Urinary bladder (tissue), 4 donors: ENCODE measurements around the gene GPR55. TPM values are rescaled to one million over a fixed set of nuclear protein-coding genes. Genes with fewer than 3 reads are reported as not detected.

Experiments used
- DNase-seq: peaks from one replicate; pipeline ENCODE4 v3.0.0-alpha.2; 2015; ENCODE audit errors: extremely low spot score
- H3K27ac ChIP-seq: one replicate; pipeline ENCODE4 v1.5.1; 2013; ENCODE audit warnings: low read depth, mild to moderate bottlenecking, moderate library complexity
- H3K36me3 ChIP-seq: one replicate; pipeline ENCODE4 v1.6.1; 2013; ENCODE audit warnings: mild to moderate bottlenecking, moderate library complexity; ENCODE audit not compliant: insufficient read depth
- H3K4me1 ChIP-seq: one replicate; pipeline ENCODE4 v1.6.1; 2013; ENCODE audit warnings: mild to moderate bottlenecking, moderate library complexity; ENCODE audit not compliant: insufficient read depth
- H3K4me3 ChIP-seq: one replicate; pipeline ENCODE4 v1.5.1; 2013; ENCODE audit warnings: low read depth, low read length
- WGBS: extraction: QIAGEN DNeasy Blood & Tissue Kit; methylation state at CpG from one replicate; pipeline ENCODE4 v1.1.7; 2013; 5-methylcytosine and 5-hydroxymethylcytosine counted together
- polyA plus RNA-seq: library from polyadenylated mRNA; stranded (reverse); fragments of 200-250 nt; gene quantifications from one replicate; pipeline ENCODE4 v1.2.3, GENCODE V29; 2013
- total RNA-seq: library from RNA; depleted of rRNA; stranded (reverse); fragments of >200 nt; gene quantifications from one replicate; pipeline ENCODE4 v1.2.3, GENCODE V29; 2014
- donor health status: healthy with polysubstance abuse.
- donor health status: healthy.

The GPR55 gene
- total and polyA plus RNA-seq, 2 donors: 0.05 to 0.22 TPM

GRCh38 chr2:230889911-230890601 is 35.0 kb downstream of the GPR55 start:
- 84% methylated on average over 22 of the region's 22 CpGs for WGBS
- H3K4me1 ChIP-seq: no peaks in the 10 kb centered on the region
- no peaks in the 10 kb centered on the region for H3K36me3 ChIP-seq
- no peak overlapping the region for H3K27ac ChIP-seq
- no peak overlapping the region for H3K4me3 ChIP-seq
- DNase-seq: no peak

- Histone ChIP-seq H3K36me3 (no peaks in the 10 kb centered on the region), H3K4me3 (no peak overlapping the region), H3K4me1 (no peaks in the 10 kb centered on the region), H3K27ac (no peak overlapping the region)
- no peak for DNase-seq
- 90% methylated on average over 14 of the region's 14 CpGs for WGBS
Measured at GRCh38 chr2:230888824-230889400, 36.1 kb downstream of the GPR55 start.

GRCh38 chr2:230887342-230887741 is 37.7 kb downstream of the GPR55 start:
- H3K4me3 ChIP-seq: no peak overlapping the region
- H3K36me3 ChIP-seq: no peaks in the 10 kb centered on the region
- H3K27ac ChIP-seq: no peak overlapping the region
- DNase-seq: no peak
- WGBS: 73% methylated on average over 7 of the region's 7 CpGs
- no peaks in the 10 kb centered on the region for H3K4me1 ChIP-seq

DNA sequence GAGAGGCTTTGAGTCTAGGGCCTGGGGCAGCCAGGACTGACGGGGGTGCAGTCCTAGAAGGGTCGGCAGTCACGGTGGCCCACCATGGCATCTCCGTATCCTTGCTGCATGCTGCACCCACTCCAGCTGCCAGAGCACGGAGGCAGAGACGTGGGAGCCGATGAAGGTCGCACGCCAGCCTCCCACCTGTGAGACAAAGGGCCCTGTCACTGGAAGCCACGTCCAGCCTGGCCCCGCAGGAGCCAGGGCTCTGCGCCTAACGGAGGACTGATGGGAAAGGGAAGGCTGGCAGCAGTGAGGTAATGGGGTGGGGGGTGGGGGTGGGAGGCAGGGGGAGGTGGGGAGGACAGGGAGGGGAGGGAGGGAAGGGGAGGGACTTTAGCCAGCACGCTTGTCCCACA is 38.4 kb downstream of the GPR55 start:
- H3K36me3 ChIP-seq: no peaks in the 10 kb centered on the region
- H3K27ac ChIP-seq: no peak overlapping the region
- H3K4me1 ChIP-seq: no peaks in the 10 kb centered on the region
- no peak overlapping the region for H3K4me3 ChIP-seq
- no peak for DNase-seq
- WGBS: 68% methylated on average over 14 of the region's 14 CpGs

- no peak overlapping the region for H3K27ac ChIP-seq
- no peak overlapping the region for H3K4me3 ChIP-seq
- no peaks in the 10 kb centered on the region for H3K4me1 ChIP-seq
- no peaks in the 10 kb centered on the region for H3K36me3 ChIP-seq
- 66% methylated on average over 5 of the region's 5 CpGs for WGBS
- no peak for DNase-seq
Measured at GRCh38 chr2:230886206-230886605, 38.8 kb downstream of the GPR55 start.

- Histone ChIP-seq H3K27ac (no peak overlapping the region), H3K4me3 (no peak overlapping the region), H3K36me3 (no peaks in the 10 kb centered on the region), H3K4me1 (no peaks in the 10 kb centered on the region)
- WGBS: 54% methylated on average over 11 of the region's 11 CpGs
- no peak for DNase-seq
Measured at GRCh38 chr2:230885463-230886130, 39.4 kb downstream of the GPR55 start.

GRCh38 chr2:230881840-230882239 is 43.2 kb downstream of the GPR55 start:
- Histone ChIP-seq H3K4me1 (no peaks in the 10 kb centered on the region), H3K4me3 (no peak overlapping the region), H3K36me3 (no peaks in the 10 kb centered on the region), H3K27ac (no peak overlapping the region)
- WGBS: 71% methylated on average over 7 of the region's 7 CpGs
- DNase-seq: no peak

- DNase-seq: no peak
- no peak overlapping the region for H3K27ac ChIP-seq
- WGBS: 78% methylated on average over 9 of the region's 9 CpGs
Measured at GRCh38 chr2:230879891-230880290, 45.2 kb downstream of the GPR55 start.

DNA sequence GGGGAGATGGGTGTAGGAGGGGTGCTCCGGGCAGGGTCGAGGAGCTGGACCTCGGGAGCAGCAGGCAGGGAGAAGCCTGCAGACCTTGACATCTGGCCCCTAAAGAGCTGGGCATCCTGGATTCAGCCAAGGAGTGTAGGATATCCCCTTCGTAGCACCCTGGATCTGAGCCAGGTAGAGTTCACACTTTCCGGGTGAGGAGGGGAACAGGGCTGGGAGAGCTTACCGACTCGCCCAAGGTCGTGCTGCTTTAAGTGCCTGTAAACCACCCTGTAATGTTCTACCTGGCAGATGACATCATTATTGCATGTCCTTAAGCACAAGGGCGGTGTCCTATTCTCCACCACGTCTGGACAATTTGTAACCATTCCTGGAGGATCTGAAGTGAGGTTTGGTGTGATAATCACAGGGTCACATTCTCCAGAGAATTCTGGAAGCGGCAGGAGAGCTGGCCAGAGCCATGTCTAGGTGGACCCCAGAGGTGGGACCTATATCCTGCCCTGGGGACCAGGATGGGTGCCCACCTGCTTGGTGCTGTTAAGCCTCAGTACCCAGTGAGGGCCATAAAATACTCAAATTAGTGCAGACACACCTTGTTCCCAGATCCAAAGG is 45.7 kb downstream of the GPR55 start:
- Histone ChIP-seq H3K4me3 (no peak overlapping the region), H3K27ac (no peak overlapping the region), H3K4me1 (no peaks in the 10 kb centered on the region), H3K36me3 (no peaks in the 10 kb centered on the region)
- 67% methylated on average over 11 of the region's 11 CpGs for WGBS
- no peak for DNase-seq

More at GRCh38 chr2:230879891-230880290, 45.2 kb downstream of the GPR55 start:
- Histone ChIP-seq H3K4me1 (no peaks in the 10 kb centered on the region), H3K4me3 (no peak overlapping the region), H3K36me3 (no peaks in the 10 kb centered on the region)

- Histone ChIP-seq H3K36me3 (no peaks in the 10 kb centered on the region), H3K4me1 (no peaks in the 10 kb centered on the region), H3K4me3 (no peak overlapping the region), H3K27ac (no peak overlapping the region)
- no peak for DNase-seq
- 64% methylated on average over 10 of the region's 10 CpGs for WGBS
Measured at GRCh38 chr2:230878599-230879188, 46.3 kb downstream of the GPR55 start.

DNA sequence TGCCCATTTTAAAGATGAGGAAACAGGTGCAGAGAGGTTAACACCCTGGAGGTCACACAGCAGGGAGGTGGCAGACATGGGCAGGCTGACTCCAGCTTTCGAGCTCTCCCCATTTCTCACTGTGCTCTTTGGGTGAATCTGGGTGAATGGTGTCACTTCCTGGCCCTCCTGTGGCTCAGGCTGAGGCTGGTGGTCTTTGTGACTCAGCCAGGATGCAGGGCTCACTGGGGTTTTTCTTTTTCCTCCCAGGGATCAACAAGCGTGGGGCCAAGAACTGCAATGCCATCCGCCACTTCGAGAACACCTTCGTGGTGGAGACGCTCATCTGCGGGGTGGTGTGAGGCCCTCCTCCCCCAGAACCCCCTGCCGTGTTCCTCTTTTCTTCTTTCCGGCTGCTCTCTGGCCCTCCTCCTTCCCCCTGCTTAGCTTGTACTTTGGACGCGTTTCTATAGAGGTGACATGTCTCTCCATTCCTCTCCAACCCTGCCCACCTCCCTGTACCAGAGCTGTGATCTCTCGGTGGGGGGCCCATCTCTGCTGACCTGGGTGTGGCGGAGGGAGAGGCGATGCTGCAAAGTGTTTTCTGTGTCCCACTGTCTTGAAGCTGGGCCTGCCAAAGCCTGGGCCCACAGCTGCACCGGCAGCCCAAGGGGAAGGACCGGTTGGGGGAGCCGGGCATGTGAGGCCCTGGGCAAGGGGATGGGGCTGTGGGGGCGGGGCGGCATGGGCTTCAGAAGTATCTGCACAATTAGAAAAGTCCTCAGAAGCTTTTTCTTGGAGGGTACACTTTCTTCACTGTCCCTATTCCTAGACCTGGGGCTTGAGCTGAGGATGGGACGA is 47.1 kb downstream of the GPR55 start:
- Histone ChIP-seq H3K36me3 (no peaks in the 10 kb centered on the region), H3K27ac (no peak overlapping the region), H3K4me3 (no peak overlapping the region), H3K4me1 (no peaks in the 10 kb centered on the region)
- no peak for DNase-seq
- 80% methylated on average over 20 of the region's 20 CpGs for WGBS

- Histone ChIP-seq H3K4me3 (no peak overlapping the region), H3K4me1 (no peaks in the 10 kb centered on the region), H3K27ac (no peak overlapping the region), H3K36me3 (no peaks in the 10 kb centered on the region)
- no peak for DNase-seq
- WGBS: 89% methylated on average over 27 of the region's 27 CpGs
Measured at GRCh38 chr2:230877116-230877758, 47.8 kb downstream of the GPR55 start.
